HepG2 (cell line): ENCODE results near the gene WDR59. TPM values are rescaled to one million over a fixed set of nuclear protein-coding genes. Genes with fewer than 3 reads are reported as not detected.
A peak's percentile ranks its signal among the peaks of the same experiment; 100 is the strongest.

Experiments used
- FOSL2 ChIP-seq: sonication (generic); formaldehyde crosslinking; IDR thresholded peaks from 2 replicates; pipeline ENCODE4 v1.4.0; 2020; ENCODE audit warnings: missing genetic modification reagents
- FOXM1 ChIP-seq: sonication (generic); formaldehyde crosslinking; IDR thresholded peaks from 2 replicates; pipeline ENCODE4 v1.5.0; 2020; ENCODE audit warnings: missing genetic modification reagents
- HNF1B ChIP-seq: sonication (generic); formaldehyde crosslinking; IDR thresholded peaks from 2 replicates; pipeline ENCODE4 v1.5.1; 2020; ENCODE audit warnings: mild to moderate bottlenecking, moderate library complexity, missing genetic modification reagents
- MTA1 ChIP-seq: sonication (generic); formaldehyde crosslinking; IDR thresholded peaks from 2 replicates; pipeline ENCODE4 v1.4.0; 2020; ENCODE audit warnings: missing genetic modification reagents, mild to moderate bottlenecking, borderline replicate concordance
- MXI1 ChIP-seq: IDR thresholded peaks from 3 replicates; pipeline ENCODE4 v1.6.1; 2012; ENCODE audit warnings: low read depth, low read length, inconsistent platforms, borderline replicate concordance
- PRDM10 ChIP-seq: sonication (generic); formaldehyde crosslinking; IDR thresholded peaks from 2 replicates; pipeline ENCODE4 v1.4.0; 2020; ENCODE audit warnings: low read depth, missing genetic modification reagents
- RBAK ChIP-seq: sonication (generic); formaldehyde crosslinking; IDR thresholded peaks from 2 replicates; pipeline ENCODE4 v1.5.1; 2020; ENCODE audit warnings: mild to moderate bottlenecking, missing genetic modification reagents
- RBM22 ChIP-seq: fragments of 200-400 bp; formaldehyde crosslinking; optimal IDR thresholded peaks from 2 replicates; pipeline ENCODE3; 2017; ENCODE audit warnings: mild to moderate bottlenecking, low read length, moderate library complexity
- SIX1 ChIP-seq: sonication (generic); formaldehyde crosslinking; IDR thresholded peaks from 2 replicates; pipeline ENCODE4 v1.4.0; 2020; ENCODE audit warnings: missing genetic modification reagents, borderline replicate concordance
- SSRP1 ChIP-seq: IDR thresholded peaks from 2 replicates; pipeline ENCODE4 v1.6.1; 2016; ENCODE audit warnings: control low read depth
- STAT6 ChIP-seq: sonication (generic); formaldehyde crosslinking; IDR thresholded peaks from 2 replicates; pipeline ENCODE4 v1.4.0; 2020; ENCODE audit warnings: missing genetic modification reagents, mild to moderate bottlenecking, borderline replicate concordance
- TEAD3 ChIP-seq: optimal IDR thresholded peaks from 2 replicates; pipeline ENCODE3; 2016; ENCODE audit warnings: borderline replicate concordance
- ZNF230 ChIP-seq: sonication (generic); formaldehyde crosslinking; IDR thresholded peaks from 2 replicates; pipeline ENCODE4 v1.4.0; 2020; ENCODE audit warnings: mild to moderate bottlenecking, missing genetic modification reagents
- ZNF441 ChIP-seq: sonication (generic); formaldehyde crosslinking; IDR thresholded peaks from 2 replicates; pipeline ENCODE4 v1.7.0; 2021; ENCODE audit warnings: missing genetic modification reagents, borderline replicate concordance
- ZNF550 ChIP-seq: sonication (generic); formaldehyde crosslinking; IDR thresholded peaks from 2 replicates; pipeline ENCODE4 v1.4.0; 2020; ENCODE audit warnings: mild to moderate bottlenecking, missing genetic modification reagents, borderline replicate concordance
- ZNF781 ChIP-seq: sonication (generic); formaldehyde crosslinking; IDR thresholded peaks from 2 replicates; pipeline ENCODE4 v1.5.1; 2020; ENCODE audit warnings: borderline replicate concordance, mild to moderate bottlenecking, missing genetic modification reagents; ENCODE audit errors: not compliant biosample characterization
- polyA plus RNA-seq, 8 experiments: library from polyadenylated mRNA; depleted of rRNA in 3 of 8; stranded (reverse) in 7 of 8; unstranded in 1 of 8; fragments of >200 nt; fragmentation: Illumina TruSeq in 4 of 8; extraction: Trizol in 4 of 8; gene quantifications; 2 replicates each; pipeline versions ENCODE4 v1.2.1 to v1.2.3, GENCODE V29; 2011 to 2016; ENCODE audit warnings: low read depth in 4 of 8, missing spikeins in 1 of 8, mixed read lengths in 1 of 8; ENCODE audit not compliant: insufficient read depth in 1 of 8
- total RNA-seq, 5 experiments: library from RNA; depleted of rRNA; stranded (reverse); fragments of >200 nt; fragmentation: Illumina TruSeq; extraction: Trizol; gene quantifications; 2 replicates each; pipeline ENCODE4 v1.2.3, GENCODE V29; 2016; ENCODE audit warnings: low read depth in 1 of 5
- TF ChIP-seq, protein P1 (sequence below): sonication (generic); formaldehyde crosslinking; IDR thresholded peaks from 2 replicates; pipeline ENCODE4 v1.8.0; 2022; ENCODE audit warnings: mild to moderate bottlenecking, missing genetic modification reagents; ENCODE audit not compliant: insufficient replicate concordance
- TF ChIP-seq, protein P2 (sequence below): sonication (generic); formaldehyde crosslinking; IDR thresholded peaks from 2 replicates; pipeline ENCODE4 v1.5.0; 2020; ENCODE audit warnings: missing genetic modification reagents

WDR59 gene
- total and polyA plus RNA-seq, 2 of the 13 experiments (the other 11 are each of a cell fraction or from before 2014, with no cell fraction given) = 65.2 to 306 TPM

GRCh38 chr16:74991593-74992403, 6.9 kb upstream of the WDR59 start (continued):
- TF ChIP-seq ZNF550 (CRISPR knock-in tag) (no peak), ZNF781 (CRISPR knock-in tag) (peak; percentile 23), SIX1 (CRISPR knock-in tag) (peak; percentile 86; the same call in 1 of the 2 replicates), PRDM10 (no peak; the same call in 1 of the 2 replicates), STAT6 (CRISPR knock-in tag) (peak; percentile 97; the same call in 1 of the 2 replicates), ZNF230 (CRISPR knock-in tag) (no peak; the same call in 1 of the 2 replicates), SSRP1 (CRISPR knock-in tag) (no peak), RBM22 (no peak), FOXM1 (no peak), ZNF441 (CRISPR knock-in tag) (no peak), HNF1B (peak; percentile 96), MXI1 (no peak; the same call in 2 of the 3 replicates), RBAK (CRISPR knock-in tag) (no peak), TEAD3 (peak; percentile 86), FOSL2 (peak; percentile 76), MTA1 (CRISPR knock-in tag) (no peak)
- TF ChIP-seq, protein P1, sequence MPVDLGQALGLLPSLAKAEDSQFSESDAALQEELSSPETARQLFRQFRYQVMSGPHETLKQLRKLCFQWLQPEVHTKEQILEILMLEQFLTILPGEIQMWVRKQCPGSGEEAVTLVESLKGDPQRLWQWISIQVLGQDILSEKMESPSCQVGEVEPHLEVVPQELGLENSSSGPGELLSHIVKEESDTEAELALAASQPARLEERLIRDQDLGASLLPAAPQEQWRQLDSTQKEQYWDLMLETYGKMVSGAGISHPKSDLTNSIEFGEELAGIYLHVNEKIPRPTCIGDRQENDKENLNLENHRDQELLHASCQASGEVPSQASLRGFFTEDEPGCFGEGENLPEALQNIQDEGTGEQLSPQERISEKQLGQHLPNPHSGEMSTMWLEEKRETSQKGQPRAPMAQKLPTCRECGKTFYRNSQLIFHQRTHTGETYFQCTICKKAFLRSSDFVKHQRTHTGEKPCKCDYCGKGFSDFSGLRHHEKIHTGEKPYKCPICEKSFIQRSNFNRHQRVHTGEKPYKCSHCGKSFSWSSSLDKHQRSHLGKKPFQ (CRISPR knock-in tag) = peak; percentile 68
- TF ChIP-seq, protein P2, sequence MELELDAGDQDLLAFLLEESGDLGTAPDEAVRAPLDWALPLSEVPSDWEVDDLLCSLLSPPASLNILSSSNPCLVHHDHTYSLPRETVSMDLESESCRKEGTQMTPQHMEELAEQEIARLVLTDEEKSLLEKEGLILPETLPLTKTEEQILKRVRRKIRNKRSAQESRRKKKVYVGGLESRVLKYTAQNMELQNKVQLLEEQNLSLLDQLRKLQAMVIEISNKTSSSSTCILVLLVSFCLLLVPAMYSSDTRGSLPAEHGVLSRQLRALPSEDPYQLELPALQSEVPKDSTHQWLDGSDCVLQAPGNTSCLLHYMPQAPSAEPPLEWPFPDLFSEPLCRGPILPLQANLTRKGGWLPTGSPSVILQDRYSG (CRISPR knock-in tag) = no peak
